Neural progenitor cell (in vitro differentiated cells): ENCODE measurements around the gene NUDT3.

Source experiments
- EZH2 ChIP-seq: fragments of 200-600 bp; sonication (generic); IDR thresholded peaks from 2 replicates; pipeline ENCODE4 v1.6.1; 2017; ENCODE audit warnings: antibody characterized with exemption, mild to moderate bottlenecking, moderate library complexity
- EZH2phosphoT487 ChIP-seq: fragments of 200-600 bp; sonication (generic); IDR thresholded peaks from 2 replicates; pipeline ENCODE4 v1.6.1; 2017; ENCODE audit warnings: antibody characterized with exemption
- TF ChIP-seq, protein P1 (sequence below): fragments of 200-600 bp; sonication (generic); IDR thresholded peaks from 2 replicates; pipeline ENCODE4 v1.5.1; 2017; ENCODE audit warnings: antibody characterized with exemption, mild to moderate bottlenecking

GRCh38 chr6:34347303-34347702, 45.2 kb downstream of the NUDT3 start:
- TF ChIP-seq, protein P1, sequence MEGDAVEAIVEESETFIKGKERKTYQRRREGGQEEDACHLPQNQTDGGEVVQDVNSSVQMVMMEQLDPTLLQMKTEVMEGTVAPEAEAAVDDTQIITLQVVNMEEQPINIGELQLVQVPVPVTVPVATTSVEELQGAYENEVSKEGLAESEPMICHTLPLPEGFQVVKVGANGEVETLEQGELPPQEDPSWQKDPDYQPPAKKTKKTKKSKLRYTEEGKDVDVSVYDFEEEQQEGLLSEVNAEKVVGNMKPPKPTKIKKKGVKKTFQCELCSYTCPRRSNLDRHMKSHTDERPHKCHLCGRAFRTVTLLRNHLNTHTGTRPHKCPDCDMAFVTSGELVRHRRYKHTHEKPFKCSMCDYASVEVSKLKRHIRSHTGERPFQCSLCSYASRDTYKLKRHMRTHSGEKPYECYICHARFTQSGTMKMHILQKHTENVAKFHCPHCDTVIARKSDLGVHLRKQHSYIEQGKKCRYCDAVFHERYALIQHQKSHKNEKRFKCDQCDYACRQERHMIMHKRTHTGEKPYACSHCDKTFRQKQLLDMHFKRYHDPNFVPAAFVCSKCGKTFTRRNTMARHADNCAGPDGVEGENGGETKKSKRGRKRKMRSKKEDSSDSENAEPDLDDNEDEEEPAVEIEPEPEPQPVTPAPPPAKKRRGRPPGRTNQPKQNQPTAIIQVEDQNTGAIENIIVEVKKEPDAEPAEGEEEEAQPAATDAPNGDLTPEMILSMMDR = no peak
- no peak for TF ChIP-seq EZH2phosphoT487
- TF ChIP-seq EZH2 = no peak
